Measurements from ENCODE around the gene FOXF1. TPM values are rescaled to one million over a fixed set of nuclear protein-coding genes. Genes with fewer than 3 reads are reported as not detected.

The FOXF1 gene
- total RNA-seq, 1 donor from 2014 or later = 0.69 TPM

DNA sequence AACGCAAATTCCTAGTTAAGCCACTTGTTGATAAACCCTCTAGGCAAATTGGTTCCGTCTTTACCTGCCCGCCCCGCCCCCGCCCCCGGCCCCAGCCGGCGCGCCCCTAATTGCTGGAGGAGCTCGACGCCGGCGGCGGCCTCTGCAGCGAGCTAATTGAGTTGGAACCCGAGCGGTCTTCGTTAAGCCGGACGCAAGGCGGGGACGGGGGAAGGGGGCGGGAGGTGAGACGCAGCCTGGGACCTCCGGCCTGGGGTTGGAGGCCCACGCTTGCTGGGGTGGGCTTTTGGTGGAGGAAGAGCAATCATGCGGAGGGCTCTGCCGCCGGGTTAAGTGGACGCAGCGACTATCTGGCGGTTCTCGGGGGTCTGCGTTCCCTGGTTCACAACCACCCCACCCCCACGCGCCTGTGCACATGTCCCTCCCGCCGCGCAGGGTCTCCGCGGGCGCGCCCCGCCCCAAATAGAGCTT is 12.7 kb upstream of the FOXF1 start:
- peaks cover 34% of the 10 kb centered on the region for H3K27me3 Mint-ChIP-seq (ENCODE audit: unreplicated experiment)
- H3K36me3 Mint-ChIP-seq (ENCODE audit: low read depth, unreplicated experiment) = peaks cover 7% of the 10 kb centered on the region
- no peaks in the 10 kb centered on the region for H3K9me3 Mint-ChIP-seq (ENCODE audit: unreplicated experiment)
- no peak overlapping the region for H3K4me3 Mint-ChIP-seq (ENCODE audit: unreplicated experiment)
- no peak for DNase-seq (ENCODE audit: low spot score)
- H3K27ac Mint-ChIP-seq (ENCODE audit: unreplicated experiment) = no peak overlapping the region
- peaks cover 10% of the 10 kb centered on the region for H3K4me1 Mint-ChIP-seq (ENCODE audit: unreplicated experiment)
- TF ChIP-seq, protein P1, sequence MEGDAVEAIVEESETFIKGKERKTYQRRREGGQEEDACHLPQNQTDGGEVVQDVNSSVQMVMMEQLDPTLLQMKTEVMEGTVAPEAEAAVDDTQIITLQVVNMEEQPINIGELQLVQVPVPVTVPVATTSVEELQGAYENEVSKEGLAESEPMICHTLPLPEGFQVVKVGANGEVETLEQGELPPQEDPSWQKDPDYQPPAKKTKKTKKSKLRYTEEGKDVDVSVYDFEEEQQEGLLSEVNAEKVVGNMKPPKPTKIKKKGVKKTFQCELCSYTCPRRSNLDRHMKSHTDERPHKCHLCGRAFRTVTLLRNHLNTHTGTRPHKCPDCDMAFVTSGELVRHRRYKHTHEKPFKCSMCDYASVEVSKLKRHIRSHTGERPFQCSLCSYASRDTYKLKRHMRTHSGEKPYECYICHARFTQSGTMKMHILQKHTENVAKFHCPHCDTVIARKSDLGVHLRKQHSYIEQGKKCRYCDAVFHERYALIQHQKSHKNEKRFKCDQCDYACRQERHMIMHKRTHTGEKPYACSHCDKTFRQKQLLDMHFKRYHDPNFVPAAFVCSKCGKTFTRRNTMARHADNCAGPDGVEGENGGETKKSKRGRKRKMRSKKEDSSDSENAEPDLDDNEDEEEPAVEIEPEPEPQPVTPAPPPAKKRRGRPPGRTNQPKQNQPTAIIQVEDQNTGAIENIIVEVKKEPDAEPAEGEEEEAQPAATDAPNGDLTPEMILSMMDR (IDR thresholded peaks at IDR 0.05; ENCODE audit: unreplicated experiment) = no peak

DNA sequence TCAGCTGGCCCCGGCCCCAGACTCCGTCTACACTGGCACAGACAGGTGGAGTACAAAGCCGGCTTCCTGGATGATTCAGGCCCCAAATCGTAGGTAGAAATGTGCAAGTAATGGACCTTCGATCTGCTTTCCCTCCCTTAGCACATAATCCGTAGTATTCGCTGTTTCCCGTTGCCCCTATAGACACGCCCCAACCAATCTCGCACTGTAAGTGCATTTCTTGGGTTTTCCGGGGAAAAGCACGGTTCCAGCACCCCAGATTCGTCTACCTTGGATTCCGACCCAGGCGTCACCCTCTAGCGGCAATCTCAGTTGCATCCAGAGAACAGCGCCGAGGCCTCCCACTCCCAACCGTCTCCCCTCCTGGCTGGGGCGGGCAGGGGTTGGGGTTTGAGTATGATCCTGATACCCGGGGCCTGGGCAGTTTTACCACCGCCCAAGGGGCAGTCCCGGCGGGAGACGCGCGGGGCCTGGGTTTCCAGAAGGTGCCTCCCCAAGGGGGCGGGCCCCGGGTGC is 12.1 kb upstream of the FOXF1 start:
- H3K4me1 Mint-ChIP-seq (ENCODE audit: unreplicated experiment) = peaks cover 10% of the 10 kb centered on the region
- TF ChIP-seq, protein P1 (IDR thresholded peaks at IDR 0.05; ENCODE audit: unreplicated experiment) = no peak
- H3K36me3 Mint-ChIP-seq (ENCODE audit: low read depth, unreplicated experiment) = peaks cover 7% of the 10 kb centered on the region
- no peak for DNase-seq (ENCODE audit: low spot score)
- H3K4me3 Mint-ChIP-seq (ENCODE audit: unreplicated experiment) = no peak overlapping the region
- peaks cover 33% of the 10 kb centered on the region for H3K27me3 Mint-ChIP-seq (ENCODE audit: unreplicated experiment)
- no peak overlapping the region for H3K27ac Mint-ChIP-seq (ENCODE audit: unreplicated experiment)
- no peaks in the 10 kb centered on the region for H3K9me3 Mint-ChIP-seq (ENCODE audit: unreplicated experiment)

DNA sequence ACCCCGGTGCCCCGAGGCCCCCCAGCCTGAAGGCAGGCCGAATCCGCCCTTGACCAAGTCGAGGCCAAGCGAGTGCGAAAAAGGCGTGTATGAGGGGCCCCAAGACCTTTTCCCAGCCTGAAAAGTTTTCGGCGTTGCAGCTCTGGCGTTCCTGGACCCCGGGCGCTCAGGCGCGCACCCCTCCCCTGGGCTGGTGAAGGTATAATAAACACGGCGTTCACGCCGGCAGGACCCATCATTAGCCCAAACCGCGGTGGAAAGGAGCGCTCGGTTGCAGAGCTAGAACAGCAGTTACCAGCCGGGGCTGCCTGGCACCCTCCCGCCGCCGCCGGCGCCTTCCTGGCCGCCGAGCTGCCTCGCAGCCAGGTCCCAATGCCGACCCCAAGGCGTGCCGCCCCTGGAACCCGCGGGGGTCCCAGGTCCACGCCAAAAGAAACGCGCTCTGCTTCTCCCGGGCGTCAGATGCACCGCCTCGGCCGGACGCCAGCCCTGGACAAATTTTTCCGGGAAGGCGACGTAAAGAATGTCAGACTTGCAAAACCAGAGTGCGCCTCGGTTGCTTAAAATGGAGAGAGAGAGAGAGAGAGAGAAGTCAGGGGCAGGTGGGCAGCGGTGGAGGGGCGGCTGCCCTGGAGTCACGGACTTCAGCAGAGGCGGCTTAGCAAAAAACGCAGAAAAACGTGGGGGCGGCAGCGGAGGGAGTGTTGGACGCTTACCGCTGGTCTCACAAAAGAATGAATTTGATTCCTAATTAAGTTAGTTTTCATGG is 11.5 kb upstream of the FOXF1 start:
- DNase-seq (ENCODE audit: low spot score) = no peak
- H3K36me3 Mint-ChIP-seq (ENCODE audit: low read depth, unreplicated experiment) = peaks cover 7% of the 10 kb centered on the region
- H3K27ac Mint-ChIP-seq (ENCODE audit: unreplicated experiment) = no peak overlapping the region
- H3K27me3 Mint-ChIP-seq (ENCODE audit: unreplicated experiment) = peaks cover 35% of the 10 kb centered on the region
- H3K9me3 Mint-ChIP-seq (ENCODE audit: unreplicated experiment) = no peaks in the 10 kb centered on the region
- TF ChIP-seq, protein P1 (IDR thresholded peaks at IDR 0.05; ENCODE audit: unreplicated experiment) = no peak
- peaks cover 10% of the 10 kb centered on the region for H3K4me1 Mint-ChIP-seq (ENCODE audit: unreplicated experiment)
- peak overlapping the region; percentile 26 for H3K4me3 Mint-ChIP-seq (ENCODE audit: unreplicated experiment)

DNA sequence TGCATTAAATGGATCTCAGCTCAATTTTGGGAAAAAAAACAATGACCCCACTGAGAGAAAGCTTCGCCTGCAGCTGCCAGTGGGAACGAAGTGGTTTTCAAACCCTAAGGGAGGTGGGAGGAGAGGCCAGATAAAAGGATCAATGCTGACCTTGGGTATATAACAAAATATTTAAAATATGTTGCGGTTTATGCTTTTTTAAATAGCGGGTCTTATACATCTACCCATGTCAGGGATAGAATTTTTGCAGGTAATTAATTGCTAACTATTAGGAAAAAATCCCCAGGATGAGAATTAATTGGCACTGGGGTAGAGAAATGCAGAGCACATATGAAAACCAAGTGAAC is 10.9 kb upstream of the FOXF1 start:
- TF ChIP-seq, protein P1 (IDR thresholded peaks at IDR 0.05; ENCODE audit: unreplicated experiment) = no peak
- DNase-seq (ENCODE audit: low spot score) = no peak
- no peak overlapping the region for H3K27ac Mint-ChIP-seq (ENCODE audit: unreplicated experiment)
- H3K27me3 Mint-ChIP-seq (ENCODE audit: unreplicated experiment) = peaks cover 32% of the 10 kb centered on the region
- H3K4me3 Mint-ChIP-seq (ENCODE audit: unreplicated experiment) = peak overlapping the region; percentile 26
- peaks cover 10% of the 10 kb centered on the region for H3K4me1 Mint-ChIP-seq (ENCODE audit: unreplicated experiment)
- no peaks in the 10 kb centered on the region for H3K9me3 Mint-ChIP-seq (ENCODE audit: unreplicated experiment)
- peaks cover 7% of the 10 kb centered on the region for H3K36me3 Mint-ChIP-seq (ENCODE audit: low read depth, unreplicated experiment)

All from endothelial cell (in vitro differentiated cells).